Lower leg skin (tissue), 3 donors: ENCODE data around the gene KEAP1.

Experiments used
- POLR2A ChIP-seq, 2 donors: fragments of 450-650 bp; IDR thresholded peaks; one replicate each; pipeline ENCODE4 v1.6.1; 2016 to 2017; ENCODE audit warnings: antibody characterized with exemption in 2 of 2, mild to moderate bottlenecking in 1 of 2, moderate library complexity in 1 of 2
- TF ChIP-seq, protein P1 (sequence below), 3 donors: fragments of 450-650 bp; IDR thresholded peaks; one replicate each; pipeline ENCODE4 v1.5.1; 2016; ENCODE audit warnings: antibody characterized with exemption in 3 of 3, mild to moderate bottlenecking in 3 of 3, moderate library complexity in 2 of 3

DNA sequence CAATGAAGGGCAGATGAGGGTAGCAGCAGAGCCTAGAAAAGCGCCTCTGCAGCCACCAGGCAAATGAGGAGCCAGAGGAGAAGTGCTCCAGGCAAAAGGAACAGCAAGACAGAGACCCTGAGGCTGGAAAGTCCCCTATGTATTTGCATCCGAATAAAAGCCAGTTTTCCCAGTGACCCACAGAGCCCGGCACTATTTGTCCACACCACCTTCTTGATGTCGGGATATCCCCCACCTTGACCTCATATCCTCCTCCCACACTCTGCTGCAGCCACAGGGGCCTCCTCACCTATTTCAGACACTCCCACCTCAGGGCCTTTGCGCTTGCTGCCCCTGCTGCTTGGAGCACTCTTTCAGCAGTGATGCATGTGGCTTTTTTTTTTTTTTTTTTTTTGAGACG lies 47.2 kb upstream of the KEAP1 start:
- TF ChIP-seq, protein P1, sequence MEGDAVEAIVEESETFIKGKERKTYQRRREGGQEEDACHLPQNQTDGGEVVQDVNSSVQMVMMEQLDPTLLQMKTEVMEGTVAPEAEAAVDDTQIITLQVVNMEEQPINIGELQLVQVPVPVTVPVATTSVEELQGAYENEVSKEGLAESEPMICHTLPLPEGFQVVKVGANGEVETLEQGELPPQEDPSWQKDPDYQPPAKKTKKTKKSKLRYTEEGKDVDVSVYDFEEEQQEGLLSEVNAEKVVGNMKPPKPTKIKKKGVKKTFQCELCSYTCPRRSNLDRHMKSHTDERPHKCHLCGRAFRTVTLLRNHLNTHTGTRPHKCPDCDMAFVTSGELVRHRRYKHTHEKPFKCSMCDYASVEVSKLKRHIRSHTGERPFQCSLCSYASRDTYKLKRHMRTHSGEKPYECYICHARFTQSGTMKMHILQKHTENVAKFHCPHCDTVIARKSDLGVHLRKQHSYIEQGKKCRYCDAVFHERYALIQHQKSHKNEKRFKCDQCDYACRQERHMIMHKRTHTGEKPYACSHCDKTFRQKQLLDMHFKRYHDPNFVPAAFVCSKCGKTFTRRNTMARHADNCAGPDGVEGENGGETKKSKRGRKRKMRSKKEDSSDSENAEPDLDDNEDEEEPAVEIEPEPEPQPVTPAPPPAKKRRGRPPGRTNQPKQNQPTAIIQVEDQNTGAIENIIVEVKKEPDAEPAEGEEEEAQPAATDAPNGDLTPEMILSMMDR (IDR thresholded peaks at IDR 0.05) = no peak
- no peak for TF ChIP-seq POLR2A (IDR thresholded peaks at IDR 0.05)
